NT2/D1 (cell line): ENCODE measurements around the gene PHTF2.

Experiments
- DNase-seq: peaks from one replicate; pipeline ENCODE4 v3.0.0-alpha.2; 2011; ENCODE audit warnings: low read depth, low spot score
- H3K27me3 ChIP-seq: 2 replicates; pipeline ENCODE4 v1.6.0; 2011; ENCODE audit warnings: mild to moderate bottlenecking; ENCODE audit not compliant: insufficient read length, insufficient read depth
- H3K36me3 ChIP-seq: 2 replicates; pipeline ENCODE4 v1.6.1; 2011; ENCODE audit warnings: mild to moderate bottlenecking, low read length, mixed read lengths; ENCODE audit not compliant: insufficient read depth, insufficient read length
- H3K4me1 ChIP-seq: 2 replicates; pipeline ENCODE4 v1.5.1; 2011; ENCODE audit not compliant: insufficient read depth, insufficient read length
- H3K4me3 ChIP-seq: 2 replicates; pipeline ENCODE4 v1.5.1; 2011; ENCODE audit warnings: low read depth; ENCODE audit not compliant: insufficient read length
- H3K9ac ChIP-seq: 2 replicates; pipeline ENCODE4 v1.6.0; 2011; ENCODE audit warnings: low read depth; ENCODE audit not compliant: insufficient read length
- H3K9me3 ChIP-seq: 2 replicates; pipeline ENCODE4 v1.5.1; 2011; ENCODE audit warnings: mild to moderate bottlenecking, low read length; ENCODE audit not compliant: insufficient read depth
- SUZ12 ChIP-seq: IDR thresholded peaks from 2 replicates; pipeline ENCODE4 v1.6.1; 2011; ENCODE audit not compliant: insufficient read length, insufficient read depth; ENCODE audit errors: extremely low read depth
- YY1 ChIP-seq: IDR thresholded peaks from 2 replicates; pipeline ENCODE4 v1.6.1; 2011; ENCODE audit not compliant: insufficient read length, insufficient read depth
- ZNF274 ChIP-seq: IDR thresholded peaks from 2 replicates; pipeline ENCODE4 v1.6.1; 2011; ENCODE audit warnings: mild to moderate bottlenecking, low read depth, low read length

PHTF2 gene

DNA sequence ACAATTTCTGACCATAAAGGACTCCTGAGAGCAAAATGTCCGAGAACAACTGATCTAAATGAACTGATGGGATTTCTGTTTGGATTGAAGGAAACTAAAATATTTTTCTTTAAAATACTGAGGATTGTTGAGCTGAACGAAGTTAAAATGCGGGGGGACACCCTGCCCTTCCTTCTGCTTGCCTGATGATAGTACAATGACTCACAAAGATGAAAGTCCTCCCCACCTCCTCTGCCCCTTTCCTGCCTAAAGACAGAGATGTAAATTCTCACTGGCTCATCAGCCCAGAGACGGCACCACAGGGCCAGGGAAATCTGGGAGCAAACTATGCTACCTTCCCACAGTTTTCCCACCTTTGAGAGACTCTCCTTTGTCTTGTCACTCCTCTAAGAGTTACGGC is 180.6 kb downstream of the PHTF2 start:
- Histone ChIP-seq H3K36me3 (no peaks in the 10 kb centered on the region), H3K4me3 (no peak overlapping the region), H3K27me3 (no peaks in the 10 kb centered on the region), H3K9ac (no peak overlapping the region), H3K4me1 (no peaks in the 10 kb centered on the region), H3K9me3 (no peaks in the 10 kb centered on the region)
- no peak for DNase-seq
- TF ChIP-seq ZNF274: no peak

DNA sequence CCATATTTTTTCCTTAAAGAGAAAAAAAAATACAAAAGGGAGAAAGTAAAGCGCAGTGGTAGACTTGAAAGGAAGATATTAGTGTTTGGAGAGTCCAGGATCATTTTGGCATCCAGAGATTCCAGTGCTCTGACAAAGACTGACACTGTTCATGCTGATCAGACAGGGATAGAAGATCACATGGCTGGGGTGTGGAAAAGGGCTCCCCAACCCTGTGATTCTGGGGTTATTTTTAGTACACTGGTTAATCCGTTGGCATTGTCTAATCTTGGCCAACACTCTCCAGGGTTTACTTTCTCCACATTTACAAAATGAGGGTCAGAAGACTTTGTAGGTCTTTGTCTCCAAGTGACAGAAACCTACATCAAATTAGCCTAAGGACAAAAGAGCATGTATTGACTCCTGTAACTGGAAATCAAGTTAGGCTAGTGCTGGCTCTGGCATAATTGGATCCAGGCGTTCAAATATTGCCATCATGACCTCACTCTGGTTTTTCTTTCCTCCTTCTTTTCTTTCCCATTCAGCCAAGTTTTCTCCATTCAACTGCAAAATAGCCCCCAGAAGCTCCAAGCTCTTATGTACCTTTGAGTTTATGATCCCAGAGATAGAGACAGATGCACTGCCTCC is 181.6 kb downstream of the PHTF2 start:
- no peaks in the 10 kb centered on the region for H3K4me1 ChIP-seq
- no peak for TF ChIP-seq ZNF274
- no peak for TF ChIP-seq SUZ12
- no peak for DNase-seq
- H3K4me3 ChIP-seq: no peak overlapping the region
- no peaks in the 10 kb centered on the region for H3K36me3 ChIP-seq
- no peaks in the 10 kb centered on the region for H3K27me3 ChIP-seq
- no peaks in the 10 kb centered on the region for H3K9me3 ChIP-seq
- no peak overlapping the region for H3K9ac ChIP-seq

DNA sequence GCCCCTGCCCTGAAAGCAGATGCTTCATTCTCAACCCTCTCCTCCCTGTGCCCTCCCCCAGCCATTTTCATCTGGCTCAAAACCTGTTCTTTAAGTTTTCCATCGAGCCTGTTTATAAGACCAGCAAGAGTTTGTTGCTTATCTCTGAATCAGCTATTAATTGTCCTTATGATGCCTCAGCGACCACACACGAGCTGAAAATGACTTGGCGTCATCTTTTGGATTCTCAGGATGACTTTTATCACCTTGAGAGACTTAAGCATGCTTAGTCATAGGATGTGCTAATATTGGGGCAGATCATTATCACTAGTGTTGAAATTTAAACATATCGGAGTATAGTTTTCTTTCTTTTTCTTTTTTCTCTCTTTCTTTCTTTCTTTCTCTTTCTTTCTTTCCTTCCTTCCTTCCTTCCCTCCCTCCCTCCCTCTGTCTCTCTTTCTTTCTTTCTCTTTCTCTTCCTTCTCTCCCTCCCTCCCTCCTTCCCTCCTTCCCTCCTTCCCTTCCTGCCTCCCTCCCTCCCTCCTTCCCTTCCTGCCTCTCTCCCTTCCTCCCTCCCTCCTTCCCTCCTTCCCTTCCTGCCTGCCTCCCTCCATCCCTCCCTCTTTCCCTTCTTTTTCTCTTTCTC is 184.5 kb downstream of the PHTF2 start:
- Histone ChIP-seq H3K4me1 (no peaks in the 10 kb centered on the region), H3K36me3 (no peaks in the 10 kb centered on the region), H3K27me3 (no peaks in the 10 kb centered on the region), H3K4me3 (no peak overlapping the region), H3K9ac (no peak overlapping the region), H3K9me3 (no peaks in the 10 kb centered on the region)
- no peak for DNase-seq
- TF ChIP-seq YY1: no peak
- no peak for TF ChIP-seq ZNF274

DNA sequence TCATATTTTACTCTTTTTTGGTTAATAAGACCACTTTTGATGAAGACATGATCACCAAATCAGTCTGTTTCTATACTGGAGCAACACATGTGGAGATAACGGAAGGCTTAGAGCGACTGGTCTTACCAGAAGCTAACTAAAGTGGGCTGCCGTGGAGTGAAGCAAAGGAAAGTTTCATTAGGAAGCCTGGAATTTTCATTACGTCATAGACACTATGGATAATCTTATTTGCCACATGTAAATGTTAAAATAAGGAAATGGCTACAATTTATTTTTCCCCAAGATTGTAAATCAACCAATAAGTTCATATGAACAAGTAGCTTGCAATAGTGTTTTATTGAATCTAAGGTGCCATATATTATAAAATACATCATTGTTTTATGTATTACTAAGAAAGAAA is 185.4 kb downstream of the PHTF2 start:
- DNase-seq: no peak

DNA sequence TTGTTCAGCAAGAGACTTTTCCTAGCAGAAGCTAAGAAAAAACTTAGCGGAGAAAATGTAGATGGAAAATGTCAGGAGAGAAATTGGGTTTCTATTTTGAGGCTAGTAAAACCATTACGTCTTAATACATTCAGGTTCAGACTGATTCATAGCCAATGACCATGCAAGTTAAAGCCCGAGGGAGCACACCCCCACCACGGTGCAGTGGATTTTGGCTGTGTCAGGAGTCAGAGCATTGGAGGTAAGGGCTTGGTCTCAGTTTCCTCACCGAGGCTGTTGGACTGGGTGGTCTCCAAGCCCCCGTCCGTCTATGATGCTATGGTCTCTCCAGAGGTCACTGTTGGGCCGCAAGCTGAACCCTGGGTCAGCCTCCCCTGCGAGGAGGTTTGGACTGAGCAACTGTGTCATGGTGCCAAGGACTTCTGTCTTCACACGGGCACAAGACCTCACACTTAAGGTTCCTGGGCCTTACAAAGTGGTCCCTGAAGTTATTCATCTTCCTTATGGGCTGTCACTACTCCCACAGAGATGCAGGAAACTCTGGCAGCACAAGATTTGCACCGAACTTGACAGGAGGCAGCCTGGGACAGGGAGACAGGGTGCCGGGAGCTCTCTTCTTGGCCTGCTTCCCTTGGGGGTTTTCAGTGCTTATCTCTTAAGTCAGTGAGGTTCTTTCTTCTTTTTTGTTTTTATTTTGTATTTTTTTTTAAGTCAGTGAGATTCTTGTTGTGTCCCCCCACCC is 186.8 kb downstream of the PHTF2 start:
- Histone ChIP-seq H3K27me3 (no peaks in the 10 kb centered on the region), H3K9ac (no peak overlapping the region), H3K4me1 (no peaks in the 10 kb centered on the region), H3K36me3 (no peaks in the 10 kb centered on the region), H3K9me3 (no peaks in the 10 kb centered on the region), H3K4me3 (no peak overlapping the region)
- DNase-seq: no peak
- no peak for TF ChIP-seq SUZ12
- no peak for TF ChIP-seq YY1
- no peak for TF ChIP-seq ZNF274

More for the DNA sequence above, 185.4 kb downstream of the PHTF2 start:
- Histone ChIP-seq H3K4me3 (no peak overlapping the region), H3K27me3 (no peaks in the 10 kb centered on the region), H3K9ac (no peak overlapping the region), H3K4me1 (no peaks in the 10 kb centered on the region), H3K9me3 (no peaks in the 10 kb centered on the region), H3K36me3 (no peaks in the 10 kb centered on the region)
- TF ChIP-seq SUZ12 (no peak), ZNF274 (no peak), YY1 (no peak)

DNA sequence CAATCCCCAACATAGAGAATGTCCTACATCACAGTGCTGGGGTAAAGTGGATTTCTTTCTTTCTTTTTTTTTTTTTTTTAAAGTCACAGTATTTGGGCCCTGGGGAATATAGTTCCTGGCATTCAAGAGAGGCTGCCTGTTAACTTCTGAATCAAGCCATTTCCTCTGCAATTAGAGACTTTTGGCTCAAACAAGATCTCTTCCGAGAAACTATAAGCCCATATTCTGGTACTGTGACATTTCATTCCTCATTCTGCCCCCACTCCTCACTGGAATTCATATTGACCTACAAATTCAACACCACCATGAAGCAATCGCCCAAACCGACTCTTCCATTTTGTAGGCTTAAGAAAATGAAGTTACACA is 187.4 kb downstream of the PHTF2 start:
- Histone ChIP-seq H3K9me3 (no peaks in the 10 kb centered on the region), H3K4me1 (no peaks in the 10 kb centered on the region), H3K27me3 (no peaks in the 10 kb centered on the region), H3K4me3 (no peak overlapping the region), H3K9ac (no peak overlapping the region), H3K36me3 (no peaks in the 10 kb centered on the region)
- DNase-seq: no peak
- no peak for TF ChIP-seq ZNF274
- TF ChIP-seq YY1: no peak

DNA sequence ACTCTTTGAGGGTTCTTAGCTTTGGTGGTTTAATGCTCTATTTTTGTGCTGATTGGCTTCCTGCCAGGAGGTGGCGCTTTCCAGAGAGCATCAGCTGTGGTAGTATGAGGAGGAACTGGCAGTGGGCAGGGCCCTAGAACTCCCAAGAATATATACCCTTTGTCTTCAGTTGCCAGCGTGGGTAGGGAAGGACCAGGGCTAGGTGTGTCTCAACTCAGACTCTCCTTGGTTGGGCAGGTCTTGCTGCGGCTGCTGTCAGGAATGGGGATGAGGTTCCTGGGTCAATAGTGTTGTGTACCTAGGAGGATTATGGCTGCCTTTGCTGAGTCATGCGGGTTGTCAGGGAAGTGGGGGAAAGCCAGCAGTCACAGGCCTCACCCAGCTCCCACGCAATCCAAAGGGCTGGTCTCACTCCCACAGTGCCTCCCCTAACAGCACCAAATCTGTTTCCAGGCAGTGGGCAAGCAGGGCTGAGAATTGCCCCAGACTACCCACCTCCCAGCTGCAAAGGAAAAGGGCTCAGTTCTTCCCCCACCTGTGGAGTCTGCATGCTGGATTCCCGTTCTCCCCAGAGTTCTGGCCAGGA is 191.5 kb downstream of the PHTF2 start:
- TF ChIP-seq ZNF274: no peak
- no peak for TF ChIP-seq SUZ12
- TF ChIP-seq YY1: no peak
- no peaks in the 10 kb centered on the region for H3K4me1 ChIP-seq
- H3K4me3 ChIP-seq: no peak overlapping the region
- no peaks in the 10 kb centered on the region for H3K27me3 ChIP-seq
- no peak overlapping the region for H3K9ac ChIP-seq
- peak; percentile 35 for DNase-seq
- H3K9me3 ChIP-seq: no peaks in the 10 kb centered on the region
- H3K36me3 ChIP-seq: no peaks in the 10 kb centered on the region
